H1 (cell line): ENCODE measurements around the gene ZNF487. TPM values are rescaled to one million over a fixed set of nuclear protein-coding genes. Genes with fewer than 3 reads are reported as not detected.

Experiments
- ATF3 ChIP-seq: IDR thresholded peaks from 2 replicates; pipeline ENCODE4 v1.6.1; 2011; ENCODE audit warnings: low read depth, mild to moderate bottlenecking, low read length; ENCODE audit not compliant: insufficient read depth
- BACH1 ChIP-seq: IDR thresholded peaks from 2 replicates; pipeline ENCODE4 v1.6.1; 2012; ENCODE audit warnings: low read length, improper control_type of control experiment
- CBX8 ChIP-seq: fragments of 300-800, 300-1000 bp; sonication (generic); IDR thresholded peaks from 2 replicates; pipeline ENCODE4 v1.7.1; 2016; ENCODE audit warnings: low read depth, low read length, borderline replicate concordance
- EZH2 ChIP-seq: fragments of 200-600 bp; sonication (generic); IDR thresholded peaks from 2 replicates; pipeline ENCODE4 v1.7.1; 2012; ENCODE audit warnings: low read depth, mild to moderate bottlenecking, moderate library complexity, low read length, inconsistent platforms; ENCODE audit not compliant: severe bottlenecking
- HDAC2 ChIP-seq, 2 experiments: fragments of 300-600 bp in 1 of 2; sonication (generic) in 1 of 2; IDR thresholded peaks; 2 replicates each; pipeline ENCODE4 v1.6.1; 2011 to 2012; ENCODE audit warnings: low read depth in 2 of 2, low read length in 2 of 2, mild to moderate bottlenecking in 2 of 2, moderate library complexity in 2 of 2, borderline replicate concordance in 1 of 2, inconsistent platforms in 1 of 2
- JUN ChIP-seq: IDR thresholded peaks from 2 replicates; pipeline ENCODE4 v1.6.1; 2011; ENCODE audit warnings: low read depth, mild to moderate bottlenecking, improper control_type of control experiment, low read length
- MAX ChIP-seq: IDR thresholded peaks from 2 replicates; pipeline ENCODE4 v1.6.1; 2012; ENCODE audit warnings: inconsistent platforms
- PHF8 ChIP-seq: fragments of 200-600 bp; sonication (generic); conservative IDR thresholded peaks from 2 replicates; pipeline ENCODE4 v1.7.1; 2012; ENCODE audit warnings: low read depth, mild to moderate bottlenecking, inconsistent platforms, low read length, moderate library complexity
- POLR2A ChIP-seq, 2 experiments: IDR thresholded peaks; 1 replicate in 1 of 2; 2 replicates in 1 of 2; pipeline ENCODE4 v1.6.1; 2011; ENCODE audit warnings: low read depth in 2 of 2, low read length in 2 of 2, mild to moderate bottlenecking in 2 of 2; ENCODE audit errors: control extremely low read depth in 1 of 2
- POLR2AphosphoS5 ChIP-seq: IDR thresholded peaks from 2 replicates; pipeline ENCODE4 v1.6.1; 2011; ENCODE audit warnings: low read depth, low read length
- POU5F1 ChIP-seq: IDR thresholded peaks from 2 replicates; pipeline ENCODE4 v1.6.1; 2011; ENCODE audit warnings: low read depth, mild to moderate bottlenecking, low read length, moderate library complexity
- RBBP5 ChIP-seq: IDR thresholded peaks from 2 replicates; pipeline ENCODE4 v1.7.1; 2012; ENCODE audit warnings: low read depth, mild to moderate bottlenecking, inconsistent platforms, low read length, moderate library complexity, borderline replicate concordance
- SIX5 ChIP-seq: IDR thresholded peaks from 2 replicates; pipeline ENCODE4 v1.6.1; 2011; ENCODE audit warnings: mild to moderate bottlenecking, low read depth, low read length
- SP2 ChIP-seq: IDR thresholded peaks from 2 replicates; pipeline ENCODE4 v1.6.1; 2012; ENCODE audit warnings: mild to moderate bottlenecking, low read length, inconsistent platforms
- SP4 ChIP-seq: IDR thresholded peaks from 2 replicates; pipeline ENCODE4 v1.6.1; 2012; ENCODE audit warnings: low read length, inconsistent platforms
- TAF1 ChIP-seq: IDR thresholded peaks from 2 replicates; pipeline ENCODE4 v1.6.1; 2011; ENCODE audit warnings: mild to moderate bottlenecking, low read depth, low read length
- TAF7 ChIP-seq: optimal IDR thresholded peaks from 2 replicates; pipeline ENCODE3; 2011; ENCODE audit warnings: low read depth, mild to moderate bottlenecking, inconsistent platforms, low read length, moderate library complexity, borderline replicate concordance
- polyA plus RNA-seq, 7 experiments: library from polyadenylated mRNA; depleted of rRNA in 3 of 7; stranded (reverse) in 5 of 7; unstranded in 2 of 7; fragments of >200 nt in 5 of 7; fragments of 200-250 nt in 2 of 7; gene quantifications; 1 replicate in 5 of 7; 2 replicates in 1 of 7; 4 replicates in 1 of 7; pipeline versions ENCODE4 v1.2.1 to v1.2.3, GENCODE V29; 2011 to 2013; ENCODE audit warnings: missing spikeins in 2 of 7, mixed read lengths in 2 of 7
- total RNA-seq: library from RNA; stranded (reverse); fragmentation: NEBNext Ultra II Directional; extraction: Animal tissue kit (Norgen Biotek cat#: 25700); gene quantifications from 2 replicates; pipeline ENCODE4 v1.2.1, GENCODE V29; 2021
- TF ChIP-seq, protein P1 (sequence below): IDR thresholded peaks from 2 replicates; pipeline ENCODE4 v1.6.1; 2012; ENCODE audit warnings: low read length, inconsistent platforms
- TF ChIP-seq, protein P2 (sequence below), 3 experiments: IDR thresholded peaks; 1 replicate in 2 of 3; 2 replicates in 1 of 3; pipeline versions ENCODE4 v1.5.1 to v1.6.1; 2011; ENCODE audit warnings: low read length in 3 of 3, mild to moderate bottlenecking in 3 of 3, inconsistent platforms in 2 of 3, low read depth in 1 of 3, moderate library complexity in 1 of 3; ENCODE audit not compliant: insufficient read depth in 1 of 3; ENCODE audit errors: control extremely low read depth in 1 of 3

The ZNF487 gene
- total and polyA plus RNA-seq, 2 of the 8 experiments (the other 6 are each of a cell fraction or from before 2014, with no cell fraction given) = 1.9 to 2.5 TPM

DNA sequence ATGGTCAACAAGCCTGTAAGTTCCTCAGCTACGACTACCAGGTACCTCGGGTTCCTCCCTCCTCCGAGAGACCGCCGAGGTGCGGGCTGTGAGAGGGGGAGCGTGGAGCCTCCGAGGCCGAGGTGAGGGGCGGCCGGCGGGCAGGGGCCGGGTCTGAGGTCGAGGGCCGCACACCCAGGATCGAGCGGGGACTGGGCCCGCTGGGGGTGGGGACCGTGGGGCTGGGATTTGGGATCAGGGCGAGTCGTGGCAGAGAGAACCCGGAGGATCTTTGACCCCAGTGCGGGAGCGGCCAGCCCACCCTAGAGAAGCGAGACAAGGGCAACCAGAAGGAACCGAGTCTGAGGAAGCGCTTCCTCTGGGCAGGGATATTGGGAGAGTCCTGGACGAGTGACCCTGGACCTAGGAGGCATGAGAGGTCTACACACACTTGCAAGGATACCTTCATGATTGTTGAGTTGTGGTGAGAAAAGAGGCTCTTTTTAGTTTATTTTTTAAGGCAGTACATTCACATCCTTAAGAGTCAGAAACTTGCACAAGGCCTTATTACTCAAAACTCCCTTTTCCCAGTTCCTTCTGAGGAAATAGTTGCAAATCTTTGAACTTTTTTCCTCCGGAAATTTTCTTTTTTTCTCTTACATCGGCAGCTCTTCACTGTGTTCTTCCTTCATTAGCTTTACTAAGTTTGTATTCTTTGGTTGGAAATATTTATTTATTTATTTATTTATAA, 395 bp downstream of the ZNF487 start (continued):
- TF ChIP-seq SIX5 = no peak
- TF ChIP-seq BACH1 = no peak
- TF ChIP-seq RBBP5 = 0 out of 2 replicates have a peak, but pooled peaks have one; percentile 16
- TF ChIP-seq, protein P1, sequence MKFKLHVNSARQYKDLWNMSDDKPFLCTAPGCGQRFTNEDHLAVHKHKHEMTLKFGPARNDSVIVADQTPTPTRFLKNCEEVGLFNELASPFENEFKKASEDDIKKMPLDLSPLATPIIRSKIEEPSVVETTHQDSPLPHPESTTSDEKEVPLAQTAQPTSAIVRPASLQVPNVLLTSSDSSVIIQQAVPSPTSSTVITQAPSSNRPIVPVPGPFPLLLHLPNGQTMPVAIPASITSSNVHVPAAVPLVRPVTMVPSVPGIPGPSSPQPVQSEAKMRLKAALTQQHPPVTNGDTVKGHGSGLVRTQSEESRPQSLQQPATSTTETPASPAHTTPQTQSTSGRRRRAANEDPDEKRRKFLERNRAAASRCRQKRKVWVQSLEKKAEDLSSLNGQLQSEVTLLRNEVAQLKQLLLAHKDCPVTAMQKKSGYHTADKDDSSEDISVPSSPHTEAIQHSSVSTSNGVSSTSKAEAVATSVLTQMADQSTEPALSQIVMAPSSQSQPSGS = no peak
- no peak for TF ChIP-seq TAF1
- TF ChIP-seq, protein P2, sequence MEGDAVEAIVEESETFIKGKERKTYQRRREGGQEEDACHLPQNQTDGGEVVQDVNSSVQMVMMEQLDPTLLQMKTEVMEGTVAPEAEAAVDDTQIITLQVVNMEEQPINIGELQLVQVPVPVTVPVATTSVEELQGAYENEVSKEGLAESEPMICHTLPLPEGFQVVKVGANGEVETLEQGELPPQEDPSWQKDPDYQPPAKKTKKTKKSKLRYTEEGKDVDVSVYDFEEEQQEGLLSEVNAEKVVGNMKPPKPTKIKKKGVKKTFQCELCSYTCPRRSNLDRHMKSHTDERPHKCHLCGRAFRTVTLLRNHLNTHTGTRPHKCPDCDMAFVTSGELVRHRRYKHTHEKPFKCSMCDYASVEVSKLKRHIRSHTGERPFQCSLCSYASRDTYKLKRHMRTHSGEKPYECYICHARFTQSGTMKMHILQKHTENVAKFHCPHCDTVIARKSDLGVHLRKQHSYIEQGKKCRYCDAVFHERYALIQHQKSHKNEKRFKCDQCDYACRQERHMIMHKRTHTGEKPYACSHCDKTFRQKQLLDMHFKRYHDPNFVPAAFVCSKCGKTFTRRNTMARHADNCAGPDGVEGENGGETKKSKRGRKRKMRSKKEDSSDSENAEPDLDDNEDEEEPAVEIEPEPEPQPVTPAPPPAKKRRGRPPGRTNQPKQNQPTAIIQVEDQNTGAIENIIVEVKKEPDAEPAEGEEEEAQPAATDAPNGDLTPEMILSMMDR (IDR thresholded peaks at IDR 0.05; ENCODE audit: control extremely low read depth in 1 of 3, insufficient read depth in 1 of 3, low read depth in 1 of 3, low read length in 3 of 3) = no peak
- TF ChIP-seq POU5F1 = no peak
- no peak for TF ChIP-seq ATF3
- TF ChIP-seq SP2 = no peak
- TF ChIP-seq CBX8 = no peak
- no peak for TF ChIP-seq TAF7
- 0 out of 2 replicates have a peak, but pooled peaks have one; percentile 33 for TF ChIP-seq POLR2AphosphoS5
- 0 out of 2 replicates have a peak, but pooled peaks have one; percentile 13 for TF ChIP-seq SP4
- TF ChIP-seq EZH2 = no peak
- no peak for TF ChIP-seq PHF8
- peak in 1 of 2 experiments; percentile 11; a peak in 1 of 3 replicates for TF ChIP-seq POLR2A (IDR thresholded peaks at IDR 0.05; ENCODE audit: control extremely low read depth in 1 of 2, low read depth in 2 of 2, low read length in 2 of 2)
- TF ChIP-seq JUN = no peak
- TF ChIP-seq HDAC2 (IDR thresholded peaks at IDR 0.05; ENCODE audit: borderline replicate concordance in 1 of 2, low read depth in 2 of 2, low read length in 2 of 2) = no peak
- no peak for TF ChIP-seq MAX
